ENCODE results near the gene FOXA3.

The FOXA3 gene

GRCh38 chr19:45897261-45897812 lies 33.2 kb downstream of the FOXA3 start:
- DNase-seq = no peak

- no peak for DNase-seq
Observed at GRCh38 chr19:45899253-45899652, 35.1 kb downstream of the FOXA3 start.

GRCh38 chr19:45899919-45900589 lies 35.9 kb downstream of the FOXA3 start:
- DNase-seq = no peak

GRCh38 chr19:45900738-45901431 lies 36.8 kb downstream of the FOXA3 start:
- DNase-seq = no peak

GRCh38 chr19:45901432-45901911 lies 37.3 kb downstream of the FOXA3 start:
- no peak for DNase-seq

- DNase-seq = no peak
Observed at GRCh38 chr19:45901912-45902650, 38.0 kb downstream of the FOXA3 start, which contains the start of gene MYPOP. TSS of gene MYPOP (minus strand) at chr19:45902613. CDS start at chr19:45901773, 840 bp downstream.

GRCh38 chr19:45902651-45903625 lies 38.8 kb downstream of the FOXA3 start:
- peak; percentile 96 for DNase-seq

- DNase-seq = no peak
Observed at GRCh38 chr19:45905011-45905410, 40.9 kb downstream of the FOXA3 start.

- no peak for DNase-seq
Observed at GRCh38 chr19:45906221-45906620, 42.1 kb downstream of the FOXA3 start.

- no peak for DNase-seq
Observed at GRCh38 chr19:45908956-45909355, 44.8 kb downstream of the FOXA3 start.

GRCh38 chr19:45911291-45911690 lies 47.2 kb downstream of the FOXA3 start:
- DNase-seq = no peak

- no peak for DNase-seq
Observed at GRCh38 chr19:45913874-45914830, 50.0 kb downstream of the FOXA3 start, which contains the start of gene NANOS2. TSS of gene NANOS2 (minus strand) at chr19:45914778. CDS start at chr19:45914693, 85 bp downstream.

GRCh38 chr19:45917421-45918091 lies 53.4 kb downstream of the FOXA3 start:
- no peak for DNase-seq

- DNase-seq = no peak
Observed at GRCh38 chr19:45918721-45919120, 54.6 kb downstream of the FOXA3 start.

- no peak for DNase-seq
Observed at GRCh38 chr19:45919678-45920077, 55.6 kb downstream of the FOXA3 start.

GRCh38 chr19:45920458-45920857 lies 56.3 kb downstream of the FOXA3 start:
- no peak for DNase-seq

GRCh38 chr19:45922281-45922680 lies 58.2 kb downstream of the FOXA3 start:
- no peak for DNase-seq
